ENCODE results near the gene DLG5. TPM values are rescaled to one million over a fixed set of nuclear protein-coding genes. Genes with fewer than 3 reads are reported as not detected.

Gene DLG5
- total RNA-seq, 1 experiment from 2014 or later, result 127 TPM

DNA sequence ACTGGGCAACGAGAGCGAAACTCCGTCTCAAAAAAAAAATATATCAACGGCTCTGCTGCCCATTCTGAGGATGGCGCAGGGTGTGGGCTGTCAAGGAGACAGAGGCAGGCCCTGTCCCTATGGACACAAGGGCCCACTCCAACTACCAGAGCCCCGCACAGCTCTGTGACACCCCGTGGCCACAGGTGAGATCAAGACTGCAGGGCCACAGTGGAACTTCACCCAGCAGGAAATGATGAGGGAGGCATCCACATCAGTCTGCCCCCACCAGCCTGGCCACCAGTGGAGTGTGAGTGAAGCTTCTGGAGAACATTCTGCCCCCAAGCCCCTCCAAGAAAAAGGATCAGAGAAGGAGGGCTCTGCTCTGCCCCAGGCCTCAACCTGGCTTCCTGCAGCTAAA is 136.7 kb downstream of the DLG5 start:
- BruUV-seq (replicated peaks), result no TSS peak
- CTCF ChIA-PET, result no interaction called here
- no peaks in the 10 kb centered on the region for H3K27me3 Mint-ChIP-seq (ENCODE audit: insufficient read depth, unreplicated experiment)

GRCh38 chr10:77789016-77789415 is 137.5 kb downstream of the DLG5 start:
- Mint-ChIP-seq H3K27me3 (ENCODE audit: insufficient read depth, unreplicated experiment) (no peaks in the 10 kb centered on the region), H3K27ac (ENCODE audit: low read depth, unreplicated experiment) (no peak overlapping the region), H3K36me3 (ENCODE audit: insufficient read depth, unreplicated experiment) (peaks cover 100% of the 10 kb centered on the region), H3K4me3 (ENCODE audit: unreplicated experiment) (no peak overlapping the region), H3K4me1 (ENCODE audit: insufficient read depth, unreplicated experiment) (peaks cover 9% of the 10 kb centered on the region), H3K9me3 (ENCODE audit: unreplicated experiment) (no peaks in the 10 kb centered on the region)
- ChIA-PET CTCF (interaction anchor here (0.8 kb wide), 1 partner anchor 623 kb away, joined by 3 read pairs; no protein-coding TSS in a partner anchor), POLR2A (interaction anchor here (0.6 to 1.0 kb wide), 2 partner anchors 138 to 624 kb away, joined by 3 to 4 read pairs; no protein-coding TSS in a partner anchor)
- intact Hi-C loops (cut with micrococcal nuclease), result no loop called here
- BruUV-seq (replicated peaks), result no TSS peak
- TF ChIP-seq, protein P1, sequence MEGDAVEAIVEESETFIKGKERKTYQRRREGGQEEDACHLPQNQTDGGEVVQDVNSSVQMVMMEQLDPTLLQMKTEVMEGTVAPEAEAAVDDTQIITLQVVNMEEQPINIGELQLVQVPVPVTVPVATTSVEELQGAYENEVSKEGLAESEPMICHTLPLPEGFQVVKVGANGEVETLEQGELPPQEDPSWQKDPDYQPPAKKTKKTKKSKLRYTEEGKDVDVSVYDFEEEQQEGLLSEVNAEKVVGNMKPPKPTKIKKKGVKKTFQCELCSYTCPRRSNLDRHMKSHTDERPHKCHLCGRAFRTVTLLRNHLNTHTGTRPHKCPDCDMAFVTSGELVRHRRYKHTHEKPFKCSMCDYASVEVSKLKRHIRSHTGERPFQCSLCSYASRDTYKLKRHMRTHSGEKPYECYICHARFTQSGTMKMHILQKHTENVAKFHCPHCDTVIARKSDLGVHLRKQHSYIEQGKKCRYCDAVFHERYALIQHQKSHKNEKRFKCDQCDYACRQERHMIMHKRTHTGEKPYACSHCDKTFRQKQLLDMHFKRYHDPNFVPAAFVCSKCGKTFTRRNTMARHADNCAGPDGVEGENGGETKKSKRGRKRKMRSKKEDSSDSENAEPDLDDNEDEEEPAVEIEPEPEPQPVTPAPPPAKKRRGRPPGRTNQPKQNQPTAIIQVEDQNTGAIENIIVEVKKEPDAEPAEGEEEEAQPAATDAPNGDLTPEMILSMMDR (IDR thresholded peaks at IDR 0.05; ENCODE audit: unreplicated experiment), result no peak
- DNase-seq (ENCODE audit: unreplicated experiment), result no peak

More for the DNA sequence above, 136.7 kb downstream of the DLG5 start:
- H3K36me3 Mint-ChIP-seq (ENCODE audit: insufficient read depth, unreplicated experiment), result peaks cover 100% of the 10 kb centered on the region
- H3K9me3 Mint-ChIP-seq (ENCODE audit: unreplicated experiment), result no peaks in the 10 kb centered on the region
- intact Hi-C loops (cut with micrococcal nuclease), result no loop called here
- H3K27ac Mint-ChIP-seq (ENCODE audit: low read depth, unreplicated experiment), result no peak overlapping the region
- POLR2A ChIA-PET, result interaction anchor here (1.1 to 1.7 kb wide), 3 partner anchors 10 to 19 kb away, joined by 3 to 5 read pairs (median 3); no protein-coding TSS in a partner anchor
- H3K4me1 Mint-ChIP-seq (ENCODE audit: insufficient read depth, unreplicated experiment), result peaks cover 9% of the 10 kb centered on the region
- DNase-seq (ENCODE audit: unreplicated experiment), result no peak
- TF ChIP-seq, protein P1 (IDR thresholded peaks at IDR 0.05; ENCODE audit: unreplicated experiment), result no peak
- no peak overlapping the region for H3K4me3 Mint-ChIP-seq (ENCODE audit: unreplicated experiment)

- TF ChIP-seq, protein P1 (IDR thresholded peaks at IDR 0.05; ENCODE audit: unreplicated experiment), result no peak
- Mint-ChIP-seq H3K9me3 (ENCODE audit: unreplicated experiment) (no peaks in the 10 kb centered on the region), H3K27ac (ENCODE audit: low read depth, unreplicated experiment) (no peak overlapping the region), H3K36me3 (ENCODE audit: insufficient read depth, unreplicated experiment) (peaks cover 100% of the 10 kb centered on the region), H3K4me3 (ENCODE audit: unreplicated experiment) (no peak overlapping the region), H3K4me1 (ENCODE audit: insufficient read depth, unreplicated experiment) (peaks cover 9% of the 10 kb centered on the region), H3K27me3 (ENCODE audit: insufficient read depth, unreplicated experiment) (no peaks in the 10 kb centered on the region)
- ChIA-PET POLR2A (interaction anchor here (0.6 to 1.0 kb wide), 2 partner anchors 138 to 623 kb away, joined by 3 to 4 read pairs; no protein-coding TSS in a partner anchor), CTCF (interaction anchor here (0.8 kb wide), 1 partner anchor 623 kb away, joined by 3 read pairs; no protein-coding TSS in a partner anchor)
- no peak for DNase-seq (ENCODE audit: unreplicated experiment)
- intact Hi-C loops (cut with micrococcal nuclease), result no loop called here
- BruUV-seq (replicated peaks), result no TSS peak
These were observed 138.0 kb downstream of the DLG5 start for GRCh38 chr10:77788496-77789010.

DNA sequence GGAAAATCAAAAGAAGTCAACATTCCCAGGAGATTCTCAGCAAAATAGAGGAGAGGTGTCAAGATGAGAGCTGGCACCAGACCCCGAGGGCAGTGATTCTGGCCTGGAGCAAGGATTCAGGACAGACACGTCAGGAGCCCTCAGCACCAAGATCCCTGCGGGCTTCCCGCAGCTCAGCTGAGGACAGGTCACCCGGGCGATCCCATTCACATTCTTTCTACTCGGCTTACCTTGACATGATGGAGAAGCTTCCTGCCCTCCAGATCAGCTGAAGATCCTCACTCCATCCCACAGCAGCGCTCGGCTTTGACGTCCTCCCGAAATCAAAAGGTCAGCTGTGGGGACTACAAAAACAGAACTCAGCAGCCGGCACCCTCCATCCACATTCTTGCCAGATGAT is 139.1 kb downstream of the DLG5 start:
- Mint-ChIP-seq H3K9me3 (ENCODE audit: unreplicated experiment) (no peaks in the 10 kb centered on the region), H3K27ac (ENCODE audit: low read depth, unreplicated experiment) (no peak overlapping the region), H3K27me3 (ENCODE audit: insufficient read depth, unreplicated experiment) (no peaks in the 10 kb centered on the region), H3K4me1 (ENCODE audit: insufficient read depth, unreplicated experiment) (peaks cover 9% of the 10 kb centered on the region), H3K4me3 (ENCODE audit: unreplicated experiment) (no peak overlapping the region), H3K36me3 (ENCODE audit: insufficient read depth, unreplicated experiment) (peaks cover 100% of the 10 kb centered on the region)
- TF ChIP-seq, protein P1 (IDR thresholded peaks at IDR 0.05; ENCODE audit: unreplicated experiment), result no peak
- CTCF ChIA-PET, result interaction anchor here (0.7 kb wide), 1 partner anchor 534 kb away, joined by 3 read pairs; no protein-coding TSS in a partner anchor
- POLR2A ChIA-PET, result interaction anchor here (0.9 to 1.0 kb wide), 2 partner anchors 11 to 12 kb away, joined by 4 read pairs; no protein-coding TSS in a partner anchor
- no TSS peak for BruUV-seq (replicated peaks)
- no peak for DNase-seq (ENCODE audit: unreplicated experiment)
- intact Hi-C loops (cut with micrococcal nuclease), result no loop called here

Measured in MCF 10A (cell line).